NCI-H446 (cell line): Measurements from ENCODE around the gene CTPS2.
"Not testable (repeated sequence)": the region's sequence is repeated elsewhere in the genome, so short reads cannot be mapped to it uniquely, and the experiment has no call there.

ENCODE experiments used
- DNase-seq, 2 experiments: peaks; one replicate each; lab custom pipeline; 2025; lab: John Stamatoyannopoulos, UW

The CTPS2 gene

DNA sequence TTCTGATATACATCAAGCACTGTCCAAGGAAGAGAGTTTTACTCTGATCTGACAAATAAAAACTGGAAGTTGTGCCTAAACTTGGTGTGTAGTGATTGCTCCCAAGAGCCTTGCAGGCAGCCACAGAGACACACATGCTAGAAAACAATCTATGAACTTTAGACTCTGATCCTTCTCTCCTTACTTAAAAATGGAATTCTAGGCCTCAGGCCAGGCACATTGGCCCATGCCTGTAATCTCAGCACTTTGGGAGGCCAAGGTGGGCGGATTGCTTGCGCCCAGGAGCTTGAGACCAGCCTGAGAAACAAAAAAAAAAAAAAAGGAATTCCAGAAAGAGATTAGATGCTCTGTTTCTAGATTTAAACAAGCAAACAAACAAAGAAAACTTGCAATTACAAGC, 108.1 kb downstream of the CTPS2 start:
- no peak for DNase-seq

DNA sequence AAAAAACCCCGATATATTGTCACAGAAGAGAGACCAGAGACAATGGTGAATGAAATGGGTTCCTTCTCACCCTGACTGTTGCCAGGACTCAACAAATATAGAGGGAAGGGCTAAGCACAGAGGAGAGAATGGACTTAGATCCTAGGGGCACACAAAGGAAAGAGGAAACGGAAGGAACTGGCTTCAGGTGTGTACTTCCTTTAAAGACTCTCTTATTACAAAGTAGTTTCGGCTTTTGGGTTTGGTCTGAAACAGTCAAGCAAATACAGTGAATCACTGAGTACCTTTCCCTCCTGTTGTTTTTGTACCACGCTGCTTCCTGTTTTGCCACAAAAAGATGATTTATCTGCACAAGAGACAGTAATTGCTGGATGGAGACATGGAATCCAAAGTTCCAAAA, 108.6 kb downstream of the CTPS2 start:
- DNase-seq: no peak

DNA sequence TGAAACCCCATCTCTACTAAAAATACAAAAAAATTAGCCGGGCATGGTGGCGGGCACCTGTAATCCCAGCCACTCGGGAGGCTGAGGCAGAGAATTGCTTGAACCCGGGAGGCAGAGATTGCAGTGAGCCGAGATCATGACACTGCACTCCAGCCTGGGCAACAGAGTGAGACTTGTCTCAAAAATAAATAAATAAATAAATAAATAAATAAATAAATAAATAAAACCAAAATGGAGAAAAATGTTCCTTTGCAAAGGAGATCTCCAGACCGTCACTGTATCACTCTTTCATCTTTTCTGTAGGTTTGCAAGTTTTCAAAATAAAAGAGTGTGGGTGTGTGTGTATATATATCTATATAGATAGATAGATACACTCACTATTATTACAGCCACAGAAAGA, 109.2 kb downstream of the CTPS2 start:
- not testable (repeated sequence) for DNase-seq

DNA sequence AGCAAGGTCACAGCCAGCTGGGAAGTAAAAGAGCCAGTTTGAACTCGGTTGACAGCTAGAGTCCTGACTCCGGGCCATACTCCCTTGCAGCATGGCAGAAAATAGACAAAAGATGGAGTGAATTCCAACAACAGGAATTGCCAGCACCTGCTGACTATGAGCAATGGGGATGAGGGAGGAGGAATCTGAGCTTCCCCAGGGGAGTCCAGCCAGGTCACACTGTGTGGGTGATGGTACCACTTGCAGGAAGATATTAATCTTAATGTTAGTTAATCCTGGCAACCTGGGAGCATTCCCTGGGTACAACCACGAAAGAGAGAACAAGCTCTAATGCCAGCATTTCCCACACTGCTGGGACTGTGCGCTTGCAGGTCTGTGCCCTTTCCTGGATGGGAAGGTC, 110.6 kb downstream of the CTPS2 start:
- DNase-seq: no peak

DNA sequence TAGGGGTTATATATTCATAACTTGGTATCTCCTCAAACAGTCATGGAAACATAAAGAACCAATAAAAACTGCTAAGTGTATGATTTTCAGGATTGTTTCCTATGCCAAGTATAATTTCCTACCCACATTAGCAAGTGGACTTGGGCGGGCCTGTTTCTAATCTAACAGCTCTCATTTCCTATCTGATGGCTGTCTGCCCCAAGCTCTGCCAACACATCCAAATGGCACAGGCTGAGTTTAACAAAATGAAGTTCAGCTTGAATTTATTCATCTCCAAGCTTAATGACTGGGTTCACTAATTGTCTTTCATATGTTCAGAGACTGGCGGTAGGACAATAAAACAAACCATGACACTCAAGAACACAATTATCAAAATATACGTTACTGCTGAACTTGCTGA, 118.0 kb downstream of the CTPS2 start:
- no peak for DNase-seq

DNA sequence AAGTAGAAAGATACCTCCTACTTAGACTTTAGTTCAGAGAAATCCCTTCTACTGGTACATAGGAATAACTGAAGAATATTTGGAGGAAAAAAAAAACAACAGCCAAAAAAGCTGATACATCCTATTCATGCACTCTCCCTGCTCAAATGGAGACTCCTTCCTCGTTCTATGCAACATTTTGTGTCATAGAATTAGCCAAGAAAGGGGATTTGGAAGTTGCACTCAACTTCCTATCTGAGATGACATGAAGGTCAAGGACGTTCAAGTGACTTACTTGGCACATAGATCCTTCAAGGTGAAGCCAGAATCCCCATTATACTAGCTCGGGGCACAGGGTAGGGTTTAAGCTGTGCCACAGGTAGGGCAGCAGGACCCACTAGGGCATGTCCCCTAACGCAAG, 118.7 kb downstream of the CTPS2 start:
- no peak for DNase-seq

DNA sequence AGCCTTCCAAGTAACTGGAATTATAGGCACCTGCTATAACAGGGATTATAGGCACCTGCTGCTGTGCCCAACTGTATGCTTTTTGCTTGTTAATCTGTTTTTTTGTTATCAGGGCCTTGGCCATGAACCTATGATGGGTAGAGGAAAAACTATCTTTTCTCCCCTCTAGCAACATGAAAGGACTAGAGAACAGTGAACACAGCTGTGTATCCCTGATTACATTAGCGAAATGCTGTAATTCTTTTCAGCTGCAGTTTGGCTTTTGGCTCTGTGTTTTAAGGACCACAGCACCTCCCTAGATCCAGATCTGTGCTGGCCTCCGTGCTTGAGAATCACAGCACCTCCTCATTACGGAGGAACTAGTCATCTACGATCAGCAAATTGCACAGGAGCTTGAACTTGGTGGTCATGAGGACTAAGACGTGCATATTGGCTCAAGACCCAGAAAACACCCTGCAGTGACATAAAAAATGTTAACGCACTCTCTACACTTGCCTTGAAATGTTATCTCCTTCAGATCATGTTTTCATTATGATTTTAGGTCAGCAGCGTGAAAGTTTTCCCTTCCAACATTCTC, 120.2 kb downstream of the CTPS2 start:
- no peak for DNase-seq

DNA sequence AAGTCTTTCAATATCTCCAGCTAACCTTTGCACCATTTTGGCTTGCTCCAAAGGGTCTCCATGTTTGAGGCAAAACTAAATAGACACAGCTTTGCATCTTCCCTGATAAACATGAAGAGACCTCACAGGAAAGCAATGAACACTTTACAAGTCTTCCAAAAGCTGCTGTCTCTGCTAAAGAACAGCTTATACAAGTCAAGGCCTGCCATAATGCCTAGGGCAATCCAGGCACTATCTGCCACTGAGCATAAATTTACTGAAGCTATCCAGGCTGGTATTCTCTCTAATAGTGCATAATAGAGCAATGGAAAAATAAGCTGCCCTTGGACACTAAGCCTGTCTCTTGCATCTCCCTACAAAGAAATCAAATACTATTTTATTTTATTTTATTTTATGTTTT, 122.6 kb downstream of the CTPS2 start:
- no peak for DNase-seq

DNA sequence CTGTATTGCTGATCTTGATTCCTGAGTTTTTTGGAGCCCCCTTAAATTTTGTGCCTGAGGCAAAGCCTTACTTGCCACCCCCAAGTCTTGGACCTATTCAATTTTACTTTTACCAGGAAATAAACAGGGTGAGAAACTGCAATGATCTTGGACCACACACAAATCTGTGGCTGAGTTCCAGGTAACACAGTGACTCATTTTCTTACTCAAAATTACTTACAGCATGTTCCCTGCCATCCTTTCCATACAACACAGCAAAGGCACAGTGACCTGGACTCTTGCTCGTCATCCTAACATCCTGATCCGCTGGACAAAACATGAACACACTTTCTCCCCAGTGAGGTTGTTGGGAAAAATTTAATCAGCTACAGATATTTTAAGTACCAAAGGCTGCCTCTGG, 123.3 kb downstream of the CTPS2 start:
- no peak for DNase-seq

DNA sequence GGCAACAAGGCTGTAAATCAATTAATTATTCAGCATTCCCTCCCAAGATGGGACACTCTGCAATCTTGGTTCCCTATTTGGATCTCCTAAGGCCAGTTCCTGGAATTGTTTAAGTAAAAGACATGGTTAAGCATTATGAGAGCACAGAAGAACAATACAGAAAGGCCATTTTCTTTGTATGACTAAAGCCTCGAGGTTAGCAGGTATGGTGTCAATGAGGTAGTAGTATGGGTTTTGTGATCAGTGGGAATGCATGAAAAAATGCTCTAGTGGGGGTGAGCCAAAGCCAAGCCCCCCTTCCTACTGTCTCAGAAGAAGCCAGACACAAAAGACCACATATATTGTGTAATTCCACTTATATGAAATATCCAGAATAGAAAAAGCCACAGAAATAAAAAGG, 124.2 kb downstream of the CTPS2 start:
- no peak for DNase-seq

DNA sequence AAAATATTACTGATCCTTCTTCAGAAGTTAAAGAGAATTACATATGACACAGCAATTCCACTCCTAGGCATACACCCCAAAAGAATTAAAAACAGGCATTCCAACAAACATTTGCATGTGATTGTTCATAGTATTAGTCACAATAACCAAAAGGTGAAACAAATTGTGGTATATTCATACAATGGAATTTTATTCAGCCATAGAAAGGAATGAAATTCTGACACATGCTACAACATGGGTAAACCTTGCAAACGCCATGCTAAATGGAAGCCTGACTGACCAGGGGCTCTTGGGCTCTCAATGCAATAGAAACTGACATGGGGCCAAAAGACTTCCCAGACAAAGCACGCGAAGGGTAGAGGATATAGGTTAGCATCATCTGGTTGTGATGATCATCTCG, 124.6 kb downstream of the CTPS2 start:
- DNase-seq: no peak

DNA sequence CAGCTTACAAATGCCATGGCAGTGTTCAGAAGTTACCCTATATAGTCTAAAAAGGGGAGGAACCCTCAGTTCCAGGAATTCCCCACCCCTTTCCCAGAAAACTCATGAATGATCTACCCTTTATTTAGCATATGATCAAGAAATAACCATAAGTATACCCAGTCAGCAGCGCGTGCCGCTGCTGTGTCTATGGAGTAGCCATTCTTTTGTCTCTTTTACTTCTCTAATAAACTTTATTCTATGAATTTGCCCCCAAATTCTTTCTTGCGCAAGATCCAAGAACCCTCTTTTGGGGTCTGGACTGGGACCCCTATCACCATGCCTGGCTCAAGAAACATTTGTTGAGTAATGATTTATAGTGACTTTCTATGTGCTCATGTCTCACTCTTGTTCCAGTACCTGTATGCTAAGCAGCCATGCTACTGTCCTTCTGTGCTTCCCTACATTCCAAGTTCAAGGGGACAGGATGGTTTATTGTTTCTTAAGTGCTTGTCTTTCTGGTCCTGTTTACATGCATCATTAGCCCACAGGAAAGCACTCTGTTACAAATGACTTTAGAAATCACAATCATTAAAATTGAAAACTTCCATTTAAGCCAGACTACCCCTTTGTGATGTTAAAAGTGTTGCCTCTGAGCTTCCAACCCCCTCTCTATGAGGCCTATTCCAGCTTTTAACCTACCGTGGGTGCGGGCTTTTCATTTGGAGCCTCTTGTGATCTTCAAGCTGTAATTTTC, 125.9 kb downstream of the CTPS2 start:
- DNase-seq: no peak

DNA sequence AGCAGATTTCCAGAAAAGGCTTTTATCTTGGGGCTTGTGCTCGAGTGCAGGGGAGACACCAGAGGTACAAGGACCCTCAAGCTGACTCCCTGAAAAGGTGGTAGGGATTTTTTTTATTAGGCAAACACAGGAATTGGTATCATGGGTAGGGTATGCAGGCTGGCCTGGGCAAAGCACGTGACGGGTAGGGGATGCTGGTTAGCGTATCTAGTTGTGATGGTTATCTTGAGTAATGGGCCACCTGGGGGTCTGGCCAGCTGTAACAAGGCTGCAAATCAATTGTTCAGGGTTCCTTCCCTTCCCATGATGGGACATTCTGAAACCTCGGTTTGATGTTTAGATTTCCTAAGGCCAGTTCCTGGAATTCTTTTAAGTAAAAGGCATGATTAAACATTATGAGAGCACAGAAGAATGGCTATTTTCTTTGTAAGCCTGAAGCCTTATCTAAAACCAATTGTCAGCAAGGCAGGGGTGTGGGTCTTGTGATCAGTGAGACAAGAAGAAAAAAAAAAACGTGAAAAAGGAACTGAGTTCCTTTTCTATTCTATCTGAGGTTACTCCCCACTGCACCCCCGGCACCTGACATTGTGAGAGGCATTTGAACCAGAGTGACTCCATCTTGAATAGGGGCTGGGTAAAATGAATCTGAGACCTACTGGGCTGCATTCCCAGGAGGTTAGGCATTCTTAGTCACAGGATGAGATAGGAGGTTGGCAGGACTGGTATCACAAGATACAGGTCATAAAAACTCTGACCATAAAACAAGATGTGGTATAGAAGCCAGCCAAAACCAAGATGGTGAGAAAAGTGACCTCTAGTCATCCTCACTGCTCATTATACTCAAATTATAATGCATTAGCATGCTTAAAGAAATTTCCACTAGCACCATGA, 126.7 kb downstream of the CTPS2 start:
- no peak for DNase-seq

DNA sequence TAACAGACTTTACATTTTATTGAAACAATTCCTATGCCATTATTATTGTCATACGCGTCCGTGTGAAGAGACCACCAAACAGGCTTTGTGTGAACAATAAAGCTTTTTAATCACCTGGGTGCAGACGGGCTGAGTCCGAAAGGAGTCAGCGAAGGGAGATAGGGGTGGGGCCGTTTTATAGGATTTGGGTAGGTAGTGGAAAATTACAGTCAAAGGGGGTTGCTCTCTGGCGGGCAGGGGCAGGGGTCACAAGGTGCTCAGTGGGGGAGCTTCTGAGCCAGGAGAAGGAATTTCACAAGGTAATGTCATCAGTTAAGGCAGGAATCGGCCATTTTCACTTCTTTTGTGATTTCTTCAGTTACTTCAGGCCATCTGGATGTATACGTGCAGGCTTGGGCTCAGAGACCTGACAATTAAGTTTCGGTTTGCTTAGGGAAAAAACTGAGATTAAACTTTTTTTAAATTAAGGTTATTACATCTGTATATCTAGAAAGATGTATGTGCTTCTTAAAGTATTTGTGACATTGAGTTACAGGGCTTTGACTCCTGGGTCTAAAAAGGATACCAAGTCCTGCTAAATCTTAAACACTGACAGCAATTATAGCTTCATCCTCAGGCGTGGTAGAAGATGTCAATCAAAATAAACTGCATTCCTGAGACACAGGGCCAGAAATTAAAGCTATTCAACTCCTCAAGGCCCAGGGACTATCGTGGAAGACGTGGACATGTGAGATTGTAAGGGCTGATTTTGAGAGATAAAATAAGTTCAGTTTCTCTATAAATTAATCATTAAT, 132.3 kb downstream of the CTPS2 start:
- not testable (repeated sequence) for DNase-seq

DNA sequence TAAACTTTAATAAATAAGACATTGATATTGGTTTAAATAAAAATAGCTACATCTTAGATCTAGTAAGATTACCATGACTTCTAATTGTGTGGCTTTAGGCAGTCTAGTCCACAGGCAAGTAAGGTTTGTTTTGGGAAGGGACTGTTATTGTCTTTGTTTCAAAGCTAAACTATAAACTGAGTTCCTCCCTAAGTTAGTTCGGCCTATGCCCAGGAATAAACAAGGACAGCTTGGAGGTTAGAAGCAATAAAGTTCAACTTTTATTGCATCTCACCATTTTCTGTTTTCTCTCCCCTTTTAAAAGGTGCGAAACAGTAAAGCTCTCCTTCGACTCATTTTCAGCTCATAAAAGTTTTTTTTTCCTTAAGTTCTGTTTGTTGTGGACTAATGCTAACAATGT, 133.0 kb downstream of the CTPS2 start:
- no peak for DNase-seq

DNA sequence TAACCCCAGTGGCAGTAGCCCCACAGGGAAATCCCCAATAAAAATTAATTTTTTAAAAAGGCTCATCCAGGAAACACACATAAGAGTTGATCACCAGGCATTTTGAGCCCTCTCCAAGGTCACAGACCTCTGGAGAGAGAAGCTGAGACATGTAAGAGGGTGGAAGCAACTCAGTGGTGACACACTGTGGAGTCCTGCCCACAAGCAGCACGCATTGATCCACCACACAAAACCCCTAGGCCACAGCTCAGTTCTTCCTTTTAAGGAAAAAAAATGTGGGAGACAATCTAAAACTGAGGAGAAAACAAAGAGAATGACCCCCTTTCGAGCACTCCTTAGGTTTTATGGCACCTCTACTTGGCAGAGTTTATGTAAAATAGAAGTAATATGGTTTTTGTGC, 134.3 kb downstream of the CTPS2 start:
- DNase-seq: no peak

DNA sequence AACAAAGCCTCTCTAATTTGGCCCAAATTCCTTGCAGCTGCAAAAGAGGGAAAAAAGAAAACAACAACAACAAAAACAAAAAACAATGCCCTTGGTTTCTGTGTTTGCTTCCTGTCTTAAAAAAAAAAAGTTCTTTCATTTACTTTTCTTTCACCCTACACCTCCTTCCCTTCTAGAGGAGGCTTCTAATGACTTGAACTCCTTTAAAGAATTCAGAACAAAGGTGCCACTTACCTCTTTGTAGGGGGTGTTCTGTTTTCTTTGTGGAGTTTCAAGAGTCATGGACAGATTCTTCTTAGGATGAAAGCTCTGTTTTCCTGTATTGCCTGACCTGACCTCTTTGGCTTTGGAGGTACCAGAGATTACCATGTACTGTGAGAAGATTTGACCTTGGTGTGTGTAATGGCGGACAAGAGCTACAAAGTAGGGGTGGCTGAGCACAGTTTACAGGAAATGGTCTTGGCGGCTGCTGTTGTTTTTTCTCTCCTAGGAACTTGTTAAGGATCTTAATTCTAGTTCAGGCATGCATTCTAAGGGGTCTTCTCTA, 134.9 kb downstream of the CTPS2 start:
- no peak for DNase-seq

DNA sequence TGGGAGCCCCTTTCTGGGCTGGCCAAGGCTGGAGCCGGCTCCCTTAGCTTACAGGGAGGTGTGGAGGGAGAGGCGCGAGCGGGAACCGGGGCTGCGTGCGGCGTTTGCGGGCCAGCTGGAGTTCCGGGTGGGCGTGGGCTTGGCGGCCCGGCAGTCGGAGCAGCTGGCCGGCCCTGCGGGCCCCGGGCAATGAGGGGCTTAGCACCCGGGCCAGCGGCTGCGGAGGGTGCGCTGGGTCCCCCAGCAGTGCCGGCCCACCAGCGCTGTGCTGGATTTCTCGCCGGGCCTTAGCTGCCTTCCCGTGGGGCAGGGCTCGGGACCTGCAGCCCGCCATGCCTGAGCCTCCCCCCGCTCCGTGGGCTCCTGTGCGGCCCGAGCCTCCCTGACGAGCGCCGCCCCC, 137.1 kb downstream of the CTPS2 start:
- DNase-seq: not testable (repeated sequence)

DNA sequence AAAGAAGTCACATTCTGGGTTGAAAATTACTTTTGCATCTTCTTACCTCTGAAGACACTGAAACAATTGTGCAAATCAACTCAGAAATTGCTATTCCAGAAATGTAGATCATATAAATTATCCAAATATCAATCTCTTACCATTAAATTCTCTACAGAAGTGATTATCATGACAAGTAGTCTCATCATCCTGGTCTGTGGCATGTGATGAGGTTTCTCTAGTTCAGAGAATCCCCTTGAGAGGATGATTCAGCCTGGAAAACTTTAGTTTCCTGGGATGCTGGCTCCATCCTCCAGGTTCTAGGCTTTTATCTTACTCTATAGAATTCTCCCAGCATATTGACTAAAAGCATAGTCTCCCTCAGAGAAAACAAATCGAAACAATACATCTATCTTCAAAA, 138.7 kb downstream of the CTPS2 start:
- DNase-seq: no peak

DNA sequence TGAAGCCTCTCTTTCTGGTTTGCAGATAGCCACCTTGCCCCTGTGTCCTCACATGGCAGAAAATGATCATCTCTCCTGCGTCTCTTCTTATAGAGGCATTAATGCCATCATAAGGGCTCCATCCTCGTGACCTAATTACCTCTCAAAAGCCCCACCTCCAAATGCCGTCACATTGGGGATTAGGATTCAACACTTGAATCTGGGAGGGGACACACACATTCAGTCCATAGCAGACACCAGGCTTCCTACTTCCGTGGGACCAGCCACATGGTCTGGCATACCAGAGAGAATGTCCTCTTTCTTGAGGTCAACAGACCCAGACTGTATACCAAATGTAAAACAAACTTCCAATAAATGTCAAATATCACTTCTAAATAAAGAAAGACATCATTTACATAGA, 144.8 kb downstream of the CTPS2 start:
- DNase-seq: no peak

DNA sequence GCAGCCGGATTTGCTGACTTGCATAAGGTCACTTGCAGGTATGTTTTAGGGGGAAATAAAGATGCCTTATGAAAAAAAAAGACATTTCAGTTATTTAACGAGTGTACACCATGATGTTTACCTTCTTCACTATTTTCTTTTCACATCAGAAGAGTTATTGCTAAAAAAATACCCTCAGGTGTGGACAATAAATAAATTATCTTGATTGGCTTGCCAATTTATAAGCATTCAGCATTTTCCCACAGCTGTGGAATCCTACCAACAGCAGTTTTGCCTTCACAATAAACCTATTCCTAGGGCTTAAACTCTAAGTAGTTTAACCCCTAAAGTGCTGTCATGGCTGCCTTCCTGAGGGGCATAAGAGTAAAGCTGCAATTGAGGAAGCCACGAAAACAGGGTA, 145.9 kb downstream of the CTPS2 start:
- no peak for DNase-seq

DNA sequence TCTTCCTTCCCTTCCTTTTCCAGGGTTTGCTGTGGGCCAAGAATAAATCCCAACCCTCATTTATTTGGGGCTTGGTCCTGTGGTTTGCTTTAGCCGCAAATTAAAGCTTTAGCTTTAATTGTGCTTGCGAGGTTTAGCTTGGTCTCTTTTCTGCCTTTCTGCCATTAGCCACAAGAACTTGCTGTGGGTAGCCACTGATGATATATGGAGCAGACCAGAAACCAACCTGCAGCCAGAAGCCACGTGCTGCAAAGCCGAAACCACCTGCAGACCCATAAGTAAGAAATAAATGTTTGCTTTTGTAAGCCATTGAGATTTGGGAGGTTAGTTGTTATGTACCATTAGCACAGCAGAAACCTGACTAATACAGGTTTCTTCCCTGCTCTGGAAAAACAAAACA, 152.3 kb downstream of the CTPS2 start:
- DNase-seq: no peak
